Measurements from ENCODE around the gene C11orf21. TPM values are rescaled to one million over a fixed set of nuclear protein-coding genes. Genes with fewer than 3 reads are reported as not detected.

C11orf21 gene
- total and polyA plus RNA-seq, 9 of the 15 experiments (the other 6 are each of a cell fraction or from before 2014, with no cell fraction given) = 0.10 to 2.6 (median 2.0) TPM

DNA sequence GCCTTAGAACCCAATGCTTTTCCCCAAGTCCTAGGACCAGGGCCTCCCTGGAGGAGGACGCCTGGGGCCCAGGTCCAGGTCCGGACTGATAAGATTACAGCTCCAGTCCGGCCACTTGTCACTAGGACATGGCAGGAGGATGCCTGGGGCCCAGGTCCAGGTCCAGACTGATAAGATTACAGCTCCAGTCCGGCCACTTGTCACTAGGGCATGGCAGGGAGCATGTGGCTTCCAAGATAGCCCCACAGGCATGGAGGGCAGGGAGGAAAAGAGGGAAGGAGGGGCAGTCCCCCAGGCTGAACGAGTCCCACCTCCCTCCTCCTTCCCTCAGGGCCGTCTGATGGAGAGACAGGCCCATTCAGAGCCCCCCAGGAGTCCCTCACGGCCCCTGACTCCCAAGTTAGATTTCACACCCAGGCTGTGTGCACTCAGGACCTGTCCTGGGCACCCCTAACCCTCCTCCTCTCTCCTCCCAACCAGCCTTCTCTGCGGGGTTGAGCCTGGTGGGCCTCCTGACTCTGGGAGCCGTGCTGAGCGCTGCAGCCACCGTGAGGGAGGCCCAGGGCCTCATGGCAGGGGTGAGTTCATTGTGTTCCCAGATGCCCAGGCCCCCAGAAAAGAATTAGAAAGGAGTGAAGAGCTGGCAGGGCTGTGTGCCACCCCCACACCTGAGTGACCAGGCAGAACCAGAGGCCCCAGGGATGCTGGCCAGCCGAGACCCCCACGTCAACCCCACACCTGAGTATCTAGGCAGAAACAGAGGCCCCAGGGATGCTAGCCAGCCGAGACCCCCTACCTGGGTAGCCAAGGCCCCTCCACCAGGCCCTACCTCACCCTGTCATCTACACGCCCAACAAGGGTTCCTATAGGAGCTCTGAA lies 2.1 kb upstream of the C11orf21 start (continued):
- TF ChIP-seq ZNF707 (CRISPR knock-in tag; conservative IDR thresholded peaks at IDR 0.05) (0 out of 2 replicates have a peak, but pooled peaks have one; percentile 28), PPARD (CRISPR knock-in tag; IDR thresholded peaks at IDR 0.05) (no peak), YBX1 (IDR thresholded peaks at IDR 0.05) (no peak), TFE3 (CRISPR knock-in tag; IDR thresholded peaks at IDR 0.05) (no peak), NR0B1 (IDR thresholded peaks at IDR 0.05; ENCODE audit: partially characterized antibody) (no peak), SREBF2 (CRISPR knock-in tag; IDR thresholded peaks at IDR 0.05) (no peak), HIVEP1 (CRISPR knock-in tag; IDR thresholded peaks at IDR 0.05) (peak; percentile 80; the same call in 1 of the 2 replicates), ZNF197 (CRISPR knock-in tag; IDR thresholded peaks at IDR 0.05; ENCODE audit: low read depth) (peak; percentile 83), TOE1 (IDR thresholded peaks at IDR 0.05; ENCODE audit: borderline replicate concordance) (peak; percentile 51; the same call in 1 of the 2 replicates), TOE1 (CRISPR knock-in tag; IDR thresholded peaks at IDR 0.05; ENCODE audit: borderline replicate concordance, low read depth) (no peak), PATZ1 (CRISPR knock-in tag; IDR thresholded peaks at IDR 0.05; ENCODE audit: borderline replicate concordance) (no peak), ZNF316 (IDR thresholded peaks at IDR 0.05) (no peak), RBFOX2 (IDR thresholded peaks at IDR 0.05; ENCODE audit: low read depth, low read length) (no peak; the same call in 1 of the 2 replicates), YY1 (IDR thresholded peaks at IDR 0.05; ENCODE audit: borderline replicate concordance in 1 of 3, control insufficient read depth in 1 of 3, extremely low read depth in 1 of 3, insufficient read depth in 3 of 3, insufficient read length in 1 of 3, insufficient replicate concordance in 2 of 3, low read depth in 1 of 3, low read length in 2 of 3) (peak in 2 of 3 experiments; percentile 11 to 29), POLR2G (IDR thresholded peaks at IDR 0.05; ENCODE audit: low read depth, low read length) (no peak), L3MBTL2 (IDR thresholded peaks at IDR 0.05) (peak; percentile 59)
- TF ChIP-seq, protein P1, sequence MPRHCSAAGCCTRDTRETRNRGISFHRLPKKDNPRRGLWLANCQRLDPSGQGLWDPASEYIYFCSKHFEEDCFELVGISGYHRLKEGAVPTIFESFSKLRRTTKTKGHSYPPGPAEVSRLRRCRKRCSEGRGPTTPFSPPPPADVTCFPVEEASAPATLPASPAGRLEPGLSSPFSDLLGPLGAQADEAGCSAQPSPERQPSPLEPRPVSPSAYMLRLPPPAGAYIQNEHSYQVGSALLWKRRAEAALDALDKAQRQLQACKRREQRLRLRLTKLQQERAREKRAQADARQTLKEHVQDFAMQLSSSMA (CRISPR knock-in tag; IDR thresholded peaks at IDR 0.05) = no peak
- TF ChIP-seq, protein P2, sequence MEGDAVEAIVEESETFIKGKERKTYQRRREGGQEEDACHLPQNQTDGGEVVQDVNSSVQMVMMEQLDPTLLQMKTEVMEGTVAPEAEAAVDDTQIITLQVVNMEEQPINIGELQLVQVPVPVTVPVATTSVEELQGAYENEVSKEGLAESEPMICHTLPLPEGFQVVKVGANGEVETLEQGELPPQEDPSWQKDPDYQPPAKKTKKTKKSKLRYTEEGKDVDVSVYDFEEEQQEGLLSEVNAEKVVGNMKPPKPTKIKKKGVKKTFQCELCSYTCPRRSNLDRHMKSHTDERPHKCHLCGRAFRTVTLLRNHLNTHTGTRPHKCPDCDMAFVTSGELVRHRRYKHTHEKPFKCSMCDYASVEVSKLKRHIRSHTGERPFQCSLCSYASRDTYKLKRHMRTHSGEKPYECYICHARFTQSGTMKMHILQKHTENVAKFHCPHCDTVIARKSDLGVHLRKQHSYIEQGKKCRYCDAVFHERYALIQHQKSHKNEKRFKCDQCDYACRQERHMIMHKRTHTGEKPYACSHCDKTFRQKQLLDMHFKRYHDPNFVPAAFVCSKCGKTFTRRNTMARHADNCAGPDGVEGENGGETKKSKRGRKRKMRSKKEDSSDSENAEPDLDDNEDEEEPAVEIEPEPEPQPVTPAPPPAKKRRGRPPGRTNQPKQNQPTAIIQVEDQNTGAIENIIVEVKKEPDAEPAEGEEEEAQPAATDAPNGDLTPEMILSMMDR (IDR thresholded peaks at IDR 0.05 in 2 of 3, conservative IDR thresholded peaks at IDR 0.05 in 1 of 3; ENCODE audit: insufficient read depth in 2 of 3, low read depth in 1 of 3, low read length in 3 of 3) = no peak

Measured in K562 (cell line).